ENCODE measurements around the gene MCF2L.

DNA sequence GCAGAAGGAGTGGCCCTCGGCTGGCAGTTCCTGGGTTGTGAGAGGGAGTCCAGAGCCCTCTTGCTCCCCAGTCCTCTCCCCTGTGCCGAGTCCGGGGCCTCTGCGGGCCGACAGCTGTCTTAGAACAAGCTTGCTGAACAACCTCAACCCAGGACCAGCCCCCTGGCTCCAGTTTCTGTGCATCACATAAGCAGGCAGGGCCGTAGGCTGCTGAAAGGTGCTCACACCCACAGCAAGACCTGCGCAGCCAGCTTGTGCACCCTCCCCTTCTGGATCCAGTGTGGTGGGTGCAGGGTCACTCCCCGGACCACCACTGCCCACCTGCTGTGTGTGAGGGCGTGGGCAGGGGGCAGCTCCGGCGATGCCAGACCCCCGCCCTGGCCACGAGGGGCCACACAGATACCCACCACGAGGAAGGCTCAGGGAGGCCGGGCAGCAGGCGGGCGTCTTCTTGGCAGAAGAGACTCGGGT, 111.4 kb downstream of the MCF2L start:
- TF ChIP-seq CTCF (conservative IDR thresholded peaks at IDR 0.05; ENCODE audit: low read depth in 2 of 2) (no peak), REST (IDR thresholded peaks at IDR 0.05; ENCODE audit: unreplicated experiment) (no peak), EZH2phosphoT487 (IDR thresholded peaks at IDR 0.05; ENCODE audit: unreplicated experiment) (no peak), POLR2AphosphoS5 (IDR thresholded peaks at IDR 0.05; ENCODE audit: low read depth) (no peak), EZH2 (IDR thresholded peaks at IDR 0.05; ENCODE audit: low read depth, unreplicated experiment) (no peak), JUNB (IDR thresholded peaks at IDR 0.05; ENCODE audit: unreplicated experiment) (no peak), ZNF462 (CRISPR knock-in tag; IDR thresholded peaks at IDR 0.05) (no peak), CREB1 (CRISPR knock-in tag; IDR thresholded peaks at IDR 0.05; ENCODE audit: low read depth) (no peak), ZNF331 (CRISPR knock-in tag; IDR thresholded peaks at IDR 0.05; ENCODE audit: low read depth) (no peak), NANOG (IDR thresholded peaks at IDR 0.05; ENCODE audit: borderline replicate concordance) (no peak), ZNF114 (CRISPR knock-in tag; IDR thresholded peaks at IDR 0.05) (no peak)
